Astrocyte of the spinal cord (primary cell): ENCODE data around the gene L3MBTL4.
"Not testable (repeated sequence)": the region's sequence is repeated elsewhere in the genome, so short reads cannot be mapped to it uniquely, and the experiment has no call there.

Source experiments
- DNase-seq: peaks from one replicate; pipeline ENCODE4 v3.0.0; 2011; ENCODE audit warnings: low read depth, low spot score
- H3K4me3 ChIP-seq: 2 replicates; pipeline ENCODE4 v1.5.1; 2011; ENCODE audit warnings: low read depth, mild to moderate bottlenecking, low read length, moderate library complexity
- in situ Hi-C: cut with HindIII; loops from 2 replicates; pipeline ENCODE4 v1.10.0; 2017; ENCODE audit warnings: low sequenced_read_pairs
- TF ChIP-seq, protein P1 (sequence below): IDR thresholded peaks from 2 replicates; pipeline ENCODE4 v1.5.1; 2012; ENCODE audit warnings: low read depth, mild to moderate bottlenecking, low read length, inconsistent platforms

Gene L3MBTL4

GRCh38 chr18:6269660-6270332 is 144.9 kb downstream of the L3MBTL4 start:
- in situ Hi-C loops: no loop called here
- no peak for DNase-seq

DNA sequence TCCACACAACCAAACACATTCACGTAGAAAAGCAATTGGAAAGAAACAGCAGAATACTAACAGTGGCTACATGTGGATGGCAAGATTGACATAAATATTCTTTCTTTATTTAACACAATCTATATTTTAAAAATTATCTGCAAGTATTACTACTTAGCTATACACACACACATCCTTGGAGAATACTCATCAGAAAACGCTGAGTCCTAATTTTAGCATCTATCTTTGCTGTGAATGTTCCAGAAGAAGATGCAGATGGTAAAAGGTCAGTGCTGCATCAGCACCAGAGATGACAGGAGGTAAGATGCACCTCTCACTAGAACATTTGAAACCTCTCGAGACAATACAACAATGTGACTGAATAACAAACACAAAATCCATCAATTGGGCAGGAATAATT is 148.5 kb downstream of the L3MBTL4 start:
- in situ Hi-C loops: no loop called here
- no peak for DNase-seq
- TF ChIP-seq, protein P1, sequence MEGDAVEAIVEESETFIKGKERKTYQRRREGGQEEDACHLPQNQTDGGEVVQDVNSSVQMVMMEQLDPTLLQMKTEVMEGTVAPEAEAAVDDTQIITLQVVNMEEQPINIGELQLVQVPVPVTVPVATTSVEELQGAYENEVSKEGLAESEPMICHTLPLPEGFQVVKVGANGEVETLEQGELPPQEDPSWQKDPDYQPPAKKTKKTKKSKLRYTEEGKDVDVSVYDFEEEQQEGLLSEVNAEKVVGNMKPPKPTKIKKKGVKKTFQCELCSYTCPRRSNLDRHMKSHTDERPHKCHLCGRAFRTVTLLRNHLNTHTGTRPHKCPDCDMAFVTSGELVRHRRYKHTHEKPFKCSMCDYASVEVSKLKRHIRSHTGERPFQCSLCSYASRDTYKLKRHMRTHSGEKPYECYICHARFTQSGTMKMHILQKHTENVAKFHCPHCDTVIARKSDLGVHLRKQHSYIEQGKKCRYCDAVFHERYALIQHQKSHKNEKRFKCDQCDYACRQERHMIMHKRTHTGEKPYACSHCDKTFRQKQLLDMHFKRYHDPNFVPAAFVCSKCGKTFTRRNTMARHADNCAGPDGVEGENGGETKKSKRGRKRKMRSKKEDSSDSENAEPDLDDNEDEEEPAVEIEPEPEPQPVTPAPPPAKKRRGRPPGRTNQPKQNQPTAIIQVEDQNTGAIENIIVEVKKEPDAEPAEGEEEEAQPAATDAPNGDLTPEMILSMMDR: no peak
- no peak overlapping the region for H3K4me3 ChIP-seq

More at GRCh38 chr18:6269660-6270332, 144.9 kb downstream of the L3MBTL4 start:
- H3K4me3 ChIP-seq: no peak overlapping the region
- TF ChIP-seq, protein P1: no peak

GRCh38 chr18:6261938-6262337 is 152.8 kb downstream of the L3MBTL4 start:
- H3K4me3 ChIP-seq: no peak overlapping the region
- in situ Hi-C loops: no loop called here
- TF ChIP-seq, protein P1: no peak
- DNase-seq: no peak

DNA sequence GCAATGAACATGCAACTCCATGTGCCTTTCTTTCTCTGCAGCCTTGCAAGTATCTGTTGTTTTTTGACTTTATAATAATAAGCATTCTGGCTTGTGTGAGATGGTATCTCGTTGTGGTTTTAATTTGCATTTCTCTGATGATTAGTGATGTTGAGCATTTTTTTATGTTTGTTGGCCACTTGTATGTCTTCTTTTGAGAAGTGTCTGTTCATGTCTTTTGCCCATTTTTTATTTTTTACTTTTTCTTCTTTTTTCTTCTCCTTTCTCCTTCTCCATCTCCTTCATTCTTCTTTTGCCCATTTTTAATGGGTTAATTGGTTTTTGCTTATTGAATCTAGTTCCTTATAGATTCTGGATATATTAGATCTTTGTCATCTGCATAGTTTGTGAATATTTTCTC is 155.4 kb downstream of the L3MBTL4 start:
- in situ Hi-C loops, H3K4me3 ChIP-seq, DNase-seq: not testable (repeated sequence)

DNA sequence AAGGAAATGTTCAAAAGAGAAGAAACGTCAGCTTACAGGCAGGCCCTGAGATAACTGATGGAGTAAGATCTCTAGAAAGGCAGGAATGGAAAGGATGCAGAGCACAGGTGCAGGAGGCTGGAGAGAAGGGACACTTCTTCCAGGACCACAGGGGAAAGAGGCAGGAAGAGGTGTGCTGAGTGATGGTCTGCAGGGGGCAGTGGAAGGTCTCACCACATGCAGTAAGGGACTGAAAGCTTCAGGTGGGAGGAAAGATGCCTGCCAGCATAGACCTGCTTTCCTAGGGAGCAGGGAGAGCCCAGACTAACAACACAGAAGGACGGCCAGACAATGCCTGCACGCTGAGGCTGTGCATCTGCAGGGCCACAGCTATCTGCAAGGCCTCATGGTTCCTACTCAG is 156.8 kb downstream of the L3MBTL4 start:
- DNase-seq: no peak
- in situ Hi-C loops: no loop called here
- TF ChIP-seq, protein P1: no peak
- no peak overlapping the region for H3K4me3 ChIP-seq

DNA sequence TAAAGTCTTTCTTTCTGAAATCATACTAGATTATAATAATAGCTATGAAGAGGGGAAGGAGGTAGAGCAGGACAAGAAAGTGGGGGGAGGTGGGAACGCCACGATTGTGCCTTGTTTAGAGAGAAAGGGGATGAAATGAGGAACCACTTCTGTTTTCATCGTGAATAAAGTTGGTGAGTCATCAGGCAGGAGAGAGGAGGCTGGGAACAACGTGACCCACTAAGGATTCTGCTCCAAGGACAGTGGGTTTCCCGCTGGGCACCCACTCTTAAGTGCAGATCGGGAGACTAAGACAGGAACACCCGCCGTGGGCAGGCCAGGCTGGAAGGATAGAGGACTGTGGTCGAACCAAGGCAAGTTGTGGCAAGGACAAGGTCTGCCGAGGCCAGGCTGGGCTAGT is 158.2 kb downstream of the L3MBTL4 start:
- no peak for DNase-seq
- no peak overlapping the region for H3K4me3 ChIP-seq
- TF ChIP-seq, protein P1: no peak
- in situ Hi-C loops: no loop called here

GRCh38 chr18:6255886-6256285 is 158.8 kb downstream of the L3MBTL4 start:
- no peak overlapping the region for H3K4me3 ChIP-seq
- DNase-seq: no peak
- in situ Hi-C loops: no loop called here
- TF ChIP-seq, protein P1: no peak
